HEK293 (cell line): ENCODE results near the gene SRGN.

Experiments
- CTCF ChIA-PET: fragments of 350-600 bp; formaldehyde crosslinking; extraction: SDS; loops from one replicate; lab custom pipeline; 2021; ENCODE audit warnings: antibody characterized with exemption; lab: Yijun Ruan, JAX
- POLR2A ChIA-PET: fragments of 300-600 bp; formaldehyde crosslinking; extraction: SDS; loops from one replicate; lab custom pipeline; 2020; ENCODE audit warnings: antibody characterized with exemption, inconsistent platforms; lab: Yijun Ruan, JAX
- H3K27ac ChIP-seq: fragments of 200-500 bp; sonication (Bioruptor generic); 2 replicates; pipeline ENCODE4 v1.5.1; 2014; ENCODE audit warnings: low read depth, low read length, control low read depth, inconsistent platforms; ENCODE audit errors: extremely low read depth
- H3K36me3 ChIP-seq, 2 experiments: fragments of 200-500 bp in 1 of 2; sonication (Bioruptor generic) in 1 of 2; 1 replicate in 1 of 2; 2 replicates in 1 of 2; pipeline ENCODE4 v1.5.1; 2014 to 2017; ENCODE audit warnings: inconsistent platforms in 2 of 2, low read length in 2 of 2; ENCODE audit not compliant: control insufficient read depth in 2 of 2, insufficient read depth in 1 of 2
- H3K4me1 ChIP-seq: fragments of 200-500 bp; sonication (Bioruptor generic); 2 replicates; pipeline ENCODE4 v1.5.1; 2014; ENCODE audit warnings: mild to moderate bottlenecking, low read length, inconsistent platforms; ENCODE audit not compliant: control insufficient read depth, insufficient read depth
- H3K4me3 ChIP-seq: 2 replicates; pipeline ENCODE4 v1.5.1; 2011; ENCODE audit warnings: low read depth, mild to moderate bottlenecking, control low read depth, low read length, moderate library complexity
- H3K9me3 ChIP-seq: fragments of 200-500 bp; sonication (Bioruptor generic); 2 replicates; pipeline ENCODE4 v1.5.1; 2014; ENCODE audit warnings: low read depth, low read length, inconsistent platforms; ENCODE audit not compliant: control insufficient read depth, insufficient read depth
- BCL11B ChIP-seq: fragments of 450-650 bp; formaldehyde crosslinking; IDR thresholded peaks from 2 replicates; pipeline ENCODE4 v1.5.1; 2016; ENCODE audit warnings: low read depth, missing biosample characterization, missing genetic modification characterization
- HOXD13 ChIP-seq: sonication (generic); formaldehyde crosslinking; IDR thresholded peaks from 2 replicates; pipeline ENCODE4 v1.8.0; 2022; ENCODE audit warnings: missing genetic modification reagents, borderline replicate concordance
- KLF7 ChIP-seq: fragments of 450-650 bp; formaldehyde crosslinking; IDR thresholded peaks from 2 replicates; pipeline ENCODE4 v1.5.1; 2016; ENCODE audit warnings: missing biosample characterization, missing genetic modification characterization, borderline replicate concordance
- KLF9 ChIP-seq: fragments of 450-650 bp; formaldehyde crosslinking; IDR thresholded peaks from 2 replicates; pipeline ENCODE4 v1.5.1; 2016; ENCODE audit warnings: missing biosample characterization, missing genetic modification characterization, low read depth
- OSR2 ChIP-seq: fragments of 450-650 bp; formaldehyde crosslinking; IDR thresholded peaks from 2 replicates; pipeline ENCODE4 v1.5.1; 2016; ENCODE audit warnings: missing biosample characterization, missing genetic modification characterization
- ZBTB17 ChIP-seq: fragments of 450-650 bp; formaldehyde crosslinking; IDR thresholded peaks from 2 replicates; pipeline ENCODE4 v1.5.1; 2016; ENCODE audit warnings: missing biosample characterization, missing genetic modification characterization
- ZBTB7A ChIP-seq: fragments of 450-650 bp; formaldehyde crosslinking; IDR thresholded peaks from 2 replicates; pipeline ENCODE4 v1.5.1; 2016; ENCODE audit warnings: low read depth, missing biosample characterization, missing genetic modification characterization
- ZFP41 ChIP-seq: fragments of 450-650 bp; formaldehyde crosslinking; IDR thresholded peaks from 2 replicates; pipeline ENCODE4 v1.5.1; 2016; ENCODE audit warnings: missing biosample characterization, missing genetic modification characterization, borderline replicate concordance
- ZNF155 ChIP-seq: fragments of 450-650 bp; formaldehyde crosslinking; IDR thresholded peaks from 2 replicates; pipeline ENCODE4 v1.5.1; 2016; ENCODE audit warnings: missing biosample characterization, missing genetic modification characterization
- ZNF350 ChIP-seq: fragments of 450-650 bp; formaldehyde crosslinking; IDR thresholded peaks from 2 replicates; pipeline ENCODE4 v1.5.0; 2017; ENCODE audit warnings: missing biosample characterization, mild to moderate bottlenecking, missing genetic modification characterization
- ZNF366 ChIP-seq: fragments of 450-650 bp; formaldehyde crosslinking; conservative IDR thresholded peaks from 2 replicates; pipeline ENCODE4 v1.5.1; 2016; ENCODE audit warnings: missing biosample characterization, missing genetic modification characterization
- ZNF433 ChIP-seq: fragments of 450-650 bp; formaldehyde crosslinking; IDR thresholded peaks from 2 replicates; pipeline ENCODE4 v1.5.1; 2016; ENCODE audit warnings: missing biosample characterization, missing genetic modification characterization, low read depth
- ZNF48 ChIP-seq: fragments of 450-650 bp; formaldehyde crosslinking; IDR thresholded peaks from 2 replicates; pipeline ENCODE4 v1.5.1; 2016; ENCODE audit warnings: missing biosample characterization, missing genetic modification characterization
- ZNF610 ChIP-seq: fragments of 450-650 bp; formaldehyde crosslinking; IDR thresholded peaks from 2 replicates; pipeline ENCODE4 v1.5.1; 2016; ENCODE audit warnings: missing biosample characterization, missing genetic modification characterization, borderline replicate concordance
- ZNF621 ChIP-seq: fragments of 450-650 bp; formaldehyde crosslinking; IDR thresholded peaks from 2 replicates; pipeline ENCODE4 v1.5.1; 2017; ENCODE audit warnings: missing biosample characterization, missing genetic modification characterization
- TF ChIP-seq, protein P1 (sequence below): fragments of 450-650 bp; formaldehyde crosslinking; IDR thresholded peaks from 2 replicates; pipeline ENCODE4 v1.5.1; 2016; ENCODE audit warnings: missing biosample characterization, missing genetic modification characterization, borderline replicate concordance
- TF ChIP-seq, protein P2 (sequence below): fragments of 450-650 bp; formaldehyde crosslinking; conservative IDR thresholded peaks from 2 replicates; pipeline ENCODE4 v1.5.1; 2016; ENCODE audit warnings: low read depth, missing biosample characterization, missing genetic modification characterization
- TF ChIP-seq, protein P3 (sequence below): fragments of 450-650 bp; formaldehyde crosslinking; IDR thresholded peaks from 2 replicates; pipeline ENCODE4 v1.5.1; 2016; ENCODE audit warnings: missing biosample characterization, missing genetic modification characterization
- TF ChIP-seq, protein P4 (sequence below): fragments of 450-650 bp; formaldehyde crosslinking; IDR thresholded peaks from 2 replicates; pipeline ENCODE4 v1.5.1; 2016; ENCODE audit warnings: missing biosample characterization, missing genetic modification characterization

Gene SRGN, protein sequence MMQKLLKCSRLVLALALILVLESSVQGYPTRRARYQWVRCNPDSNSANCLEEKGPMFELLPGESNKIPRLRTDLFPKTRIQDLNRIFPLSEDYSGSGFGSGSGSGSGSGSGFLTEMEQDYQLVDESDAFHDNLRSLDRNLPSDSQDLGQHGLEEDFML

DNA sequence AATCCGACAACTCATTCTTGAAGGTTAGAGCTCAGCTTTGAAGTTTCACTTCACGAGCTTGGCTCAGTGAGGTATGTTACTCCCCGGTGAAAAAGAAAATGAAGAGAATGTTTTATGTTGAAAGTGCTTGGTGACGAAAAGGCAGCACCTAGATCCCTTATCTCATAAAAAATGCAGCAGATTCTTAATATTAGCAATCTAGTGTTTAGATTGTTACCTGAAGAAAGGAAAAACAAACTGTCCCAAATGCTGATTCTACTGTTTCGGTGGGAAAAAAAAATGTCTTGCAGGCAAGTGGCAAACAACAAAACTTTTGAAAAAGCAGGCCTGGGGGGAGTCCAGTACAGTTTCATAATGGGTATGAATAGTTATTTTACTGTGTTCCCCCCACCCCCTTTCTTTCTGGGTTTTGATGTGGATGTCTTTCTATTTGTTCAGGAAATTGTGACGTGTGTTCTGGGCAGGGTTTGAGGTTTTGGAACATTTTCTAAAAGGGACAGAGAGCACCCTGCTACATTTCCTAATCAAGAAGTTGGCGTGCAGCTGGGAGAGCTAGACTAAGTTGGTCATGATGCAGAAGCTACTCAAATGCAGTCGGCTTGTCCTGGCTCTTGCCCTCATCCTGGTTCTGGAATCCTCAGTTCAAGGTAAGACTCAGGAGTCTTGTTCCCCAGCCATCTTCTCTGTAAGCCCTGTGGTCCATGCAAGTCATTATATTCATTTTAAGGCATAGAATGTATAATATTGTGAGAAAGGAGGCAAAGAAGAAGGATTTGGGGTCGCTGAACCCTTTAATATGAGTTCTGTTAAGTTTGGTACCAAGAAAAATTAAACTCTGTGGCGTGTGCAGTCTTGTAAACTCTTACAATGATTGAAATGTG is at the start of gene SRGN:
Gene SRGN (plus strand): TSS at position 514 of the 881 bp plus-strand sequence. CDS start 55 bp downstream, at position 569.
- POLR2A ChIA-PET, result interaction anchor here (0.6 to 0.7 kb wide), 2 partner anchors 32 to 513 kb away, joined by 3 to 6 read pairs; no protein-coding TSS in a partner anchor
- Histone ChIP-seq H3K4me1 (no peaks in the 10 kb centered on the region), H3K36me3 (no peaks in the 10 kb centered on the region), H3K9me3 (no peaks in the 10 kb centered on the region), H3K27ac (no peak within 1 kb of the TSS), H3K4me3 (no peak within 1 kb of the TSS)
- CTCF ChIA-PET, result interaction anchor here (0.6 to 0.7 kb wide), 2 partner anchors 257 to 575 kb away, joined by 3 read pairs; no protein-coding TSS in a partner anchor
- no peak for TF ChIP-seq ZNF366 (tag by site-specific recombination)
- no peak for TF ChIP-seq OSR2 (tag by site-specific recombination)
- no peak for TF ChIP-seq ZNF48 (tag by site-specific recombination)
- TF ChIP-seq ZFP41 (tag by site-specific recombination), result no peak
- TF ChIP-seq ZNF433 (tag by site-specific recombination), result no peak
- no peak for TF ChIP-seq KLF9 (tag by site-specific recombination)
- no peak for TF ChIP-seq ZBTB7A (tag by site-specific recombination)
- TF ChIP-seq ZNF350 (tag by site-specific recombination), result no peak
- no peak for TF ChIP-seq HOXD13 (CRISPR knock-in tag)
- TF ChIP-seq, protein P1, sequence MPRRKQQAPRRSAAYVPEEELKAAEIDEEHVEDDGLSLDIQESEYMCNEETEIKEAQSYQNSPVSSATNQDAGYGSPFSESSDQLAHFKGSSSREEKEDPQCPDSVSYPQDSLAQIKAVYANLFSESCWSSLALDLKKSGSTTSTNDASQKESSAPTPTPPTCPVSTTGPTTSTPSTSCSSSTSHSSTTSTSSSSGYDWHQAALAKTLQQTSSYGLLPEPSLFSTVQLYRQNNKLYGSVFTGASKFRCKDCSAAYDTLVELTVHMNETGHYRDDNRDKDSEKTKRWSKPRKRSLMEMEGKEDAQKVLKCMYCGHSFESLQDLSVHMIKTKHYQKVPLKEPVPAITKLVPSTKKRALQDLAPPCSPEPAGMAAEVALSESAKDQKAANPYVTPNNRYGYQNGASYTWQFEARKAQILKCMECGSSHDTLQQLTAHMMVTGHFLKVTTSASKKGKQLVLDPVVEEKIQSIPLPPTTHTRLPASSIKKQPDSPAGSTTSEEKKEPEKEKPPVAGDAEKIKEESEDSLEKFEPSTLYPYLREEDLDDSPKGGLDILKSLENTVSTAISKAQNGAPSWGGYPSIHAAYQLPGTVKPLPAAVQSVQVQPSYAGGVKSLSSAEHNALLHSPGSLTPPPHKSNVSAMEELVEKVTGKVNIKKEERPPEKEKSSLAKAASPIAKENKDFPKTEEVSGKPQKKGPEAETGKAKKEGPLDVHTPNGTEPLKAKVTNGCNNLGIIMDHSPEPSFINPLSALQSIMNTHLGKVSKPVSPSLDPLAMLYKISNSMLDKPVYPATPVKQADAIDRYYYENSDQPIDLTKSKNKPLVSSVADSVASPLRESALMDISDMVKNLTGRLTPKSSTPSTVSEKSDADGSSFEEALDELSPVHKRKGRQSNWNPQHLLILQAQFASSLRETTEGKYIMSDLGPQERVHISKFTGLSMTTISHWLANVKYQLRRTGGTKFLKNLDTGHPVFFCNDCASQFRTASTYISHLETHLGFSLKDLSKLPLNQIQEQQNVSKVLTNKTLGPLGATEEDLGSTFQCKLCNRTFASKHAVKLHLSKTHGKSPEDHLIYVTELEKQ (tag by site-specific recombination), result no peak
- TF ChIP-seq ZNF621, result no peak
- no peak for TF ChIP-seq ZNF610
- TF ChIP-seq, protein P2, sequence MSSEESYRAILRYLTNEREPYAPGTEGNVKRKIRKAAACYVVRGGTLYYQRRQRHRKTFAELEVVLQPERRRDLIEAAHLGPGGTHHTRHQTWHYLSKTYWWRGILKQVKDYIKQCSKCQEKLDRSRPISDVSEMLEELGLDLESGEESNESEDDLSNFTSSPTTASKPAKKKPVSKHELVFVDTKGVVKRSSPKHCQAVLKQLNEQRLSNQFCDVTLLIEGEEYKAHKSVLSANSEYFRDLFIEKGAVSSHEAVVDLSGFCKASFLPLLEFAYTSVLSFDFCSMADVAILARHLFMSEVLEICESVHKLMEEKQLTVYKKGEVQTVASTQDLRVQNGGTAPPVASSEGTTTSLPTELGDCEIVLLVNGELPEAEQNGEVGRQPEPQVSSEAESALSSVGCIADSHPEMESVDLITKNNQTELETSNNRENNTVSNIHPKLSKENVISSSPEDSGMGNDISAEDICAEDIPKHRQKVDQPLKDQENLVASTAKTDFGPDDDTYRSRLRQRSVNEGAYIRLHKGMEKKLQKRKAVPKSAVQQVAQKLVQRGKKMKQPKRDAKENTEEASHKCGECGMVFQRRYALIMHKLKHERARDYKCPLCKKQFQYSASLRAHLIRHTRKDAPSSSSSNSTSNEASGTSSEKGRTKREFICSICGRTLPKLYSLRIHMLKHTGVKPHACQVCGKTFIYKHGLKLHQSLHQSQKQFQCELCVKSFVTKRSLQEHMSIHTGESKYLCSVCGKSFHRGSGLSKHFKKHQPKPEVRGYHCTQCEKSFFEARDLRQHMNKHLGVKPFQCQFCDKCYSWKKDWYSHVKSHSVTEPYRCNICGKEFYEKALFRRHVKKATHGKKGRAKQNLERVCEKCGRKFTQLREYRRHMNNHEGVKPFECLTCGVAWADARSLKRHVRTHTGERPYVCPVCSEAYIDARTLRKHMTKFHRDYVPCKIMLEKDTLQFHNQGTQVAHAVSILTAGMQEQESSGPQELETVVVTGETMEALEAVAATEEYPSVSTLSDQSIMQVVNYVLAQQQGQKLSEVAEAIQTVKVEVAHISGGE (tag by site-specific recombination), result no peak
- no peak for TF ChIP-seq ZNF155 (tag by site-specific recombination)
- no peak for TF ChIP-seq KLF7 (tag by site-specific recombination)
- TF ChIP-seq ZBTB17 (tag by site-specific recombination), result no peak
- TF ChIP-seq, protein P3, sequence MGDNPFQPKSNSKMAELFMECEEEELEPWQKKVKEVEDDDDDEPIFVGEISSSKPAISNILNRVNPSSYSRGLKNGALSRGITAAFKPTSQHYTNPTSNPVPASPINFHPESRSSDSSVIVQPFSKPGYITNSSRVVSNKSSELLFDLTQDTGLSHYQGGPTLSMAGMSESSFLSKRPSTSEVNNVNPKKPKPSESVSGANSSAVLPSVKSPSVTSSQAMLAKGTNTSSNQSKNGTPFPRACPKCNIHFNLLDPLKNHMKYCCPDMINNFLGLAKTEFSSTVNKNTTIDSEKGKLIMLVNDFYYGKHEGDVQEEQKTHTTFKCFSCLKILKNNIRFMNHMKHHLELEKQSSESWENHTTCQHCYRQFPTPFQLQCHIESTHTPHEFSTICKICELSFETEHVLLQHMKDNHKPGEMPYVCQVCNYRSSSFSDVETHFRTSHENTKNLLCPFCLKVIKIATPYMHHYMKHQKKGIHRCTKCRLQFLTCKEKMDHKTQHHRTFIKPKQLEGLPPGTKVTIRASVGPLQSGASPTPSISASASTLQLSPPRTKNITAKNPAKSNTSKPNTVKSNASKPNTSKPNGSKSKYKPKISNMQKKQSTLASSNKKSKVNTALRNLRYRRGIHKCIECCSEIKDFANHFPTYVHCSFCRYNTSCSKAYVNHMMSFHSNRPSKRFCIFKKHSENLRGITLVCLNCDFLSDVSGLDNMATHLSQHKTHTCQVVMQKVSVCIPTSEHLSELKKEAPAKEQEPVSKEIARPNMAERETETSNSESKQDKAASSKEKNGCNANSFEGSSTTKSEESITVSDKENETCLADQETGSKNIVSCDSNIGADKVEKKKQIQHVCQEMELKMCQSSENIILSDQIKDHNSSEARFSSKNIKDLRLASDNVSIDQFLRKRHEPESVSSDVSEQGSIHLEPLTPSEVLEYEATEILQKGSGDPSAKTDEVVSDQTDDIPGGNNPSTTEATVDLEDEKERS (tag by site-specific recombination), result no peak
- TF ChIP-seq BCL11B (tag by site-specific recombination), result no peak
- TF ChIP-seq, protein P4, sequence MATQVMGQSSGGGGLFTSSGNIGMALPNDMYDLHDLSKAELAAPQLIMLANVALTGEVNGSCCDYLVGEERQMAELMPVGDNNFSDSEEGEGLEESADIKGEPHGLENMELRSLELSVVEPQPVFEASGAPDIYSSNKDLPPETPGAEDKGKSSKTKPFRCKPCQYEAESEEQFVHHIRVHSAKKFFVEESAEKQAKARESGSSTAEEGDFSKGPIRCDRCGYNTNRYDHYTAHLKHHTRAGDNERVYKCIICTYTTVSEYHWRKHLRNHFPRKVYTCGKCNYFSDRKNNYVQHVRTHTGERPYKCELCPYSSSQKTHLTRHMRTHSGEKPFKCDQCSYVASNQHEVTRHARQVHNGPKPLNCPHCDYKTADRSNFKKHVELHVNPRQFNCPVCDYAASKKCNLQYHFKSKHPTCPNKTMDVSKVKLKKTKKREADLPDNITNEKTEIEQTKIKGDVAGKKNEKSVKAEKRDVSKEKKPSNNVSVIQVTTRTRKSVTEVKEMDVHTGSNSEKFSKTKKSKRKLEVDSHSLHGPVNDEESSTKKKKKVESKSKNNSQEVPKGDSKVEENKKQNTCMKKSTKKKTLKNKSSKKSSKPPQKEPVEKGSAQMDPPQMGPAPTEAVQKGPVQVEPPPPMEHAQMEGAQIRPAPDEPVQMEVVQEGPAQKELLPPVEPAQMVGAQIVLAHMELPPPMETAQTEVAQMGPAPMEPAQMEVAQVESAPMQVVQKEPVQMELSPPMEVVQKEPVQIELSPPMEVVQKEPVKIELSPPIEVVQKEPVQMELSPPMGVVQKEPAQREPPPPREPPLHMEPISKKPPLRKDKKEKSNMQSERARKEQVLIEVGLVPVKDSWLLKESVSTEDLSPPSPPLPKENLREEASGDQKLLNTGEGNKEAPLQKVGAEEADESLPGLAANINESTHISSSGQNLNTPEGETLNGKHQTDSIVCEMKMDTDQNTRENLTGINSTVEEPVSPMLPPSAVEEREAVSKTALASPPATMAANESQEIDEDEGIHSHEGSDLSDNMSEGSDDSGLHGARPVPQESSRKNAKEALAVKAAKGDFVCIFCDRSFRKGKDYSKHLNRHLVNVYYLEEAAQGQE, result no peak
